HepG2 (cell line): ENCODE measurements around the gene AMDHD1. TPM values are rescaled to one million over a fixed set of nuclear protein-coding genes. Genes with fewer than 3 reads are reported as not detected.

Experiments used
- AKNA ChIP-seq: sonication (generic); formaldehyde crosslinking; IDR thresholded peaks from 2 replicates; pipeline ENCODE4 v1.4.0; 2020; ENCODE audit warnings: missing genetic modification reagents, borderline replicate concordance
- CCDC6 ChIP-seq: sonication (generic); formaldehyde crosslinking; IDR thresholded peaks from 2 replicates; pipeline ENCODE4 v1.8.1; 2022; ENCODE audit warnings: mild to moderate bottlenecking, missing genetic modification reagents, moderate library complexity
- FOXC1 ChIP-seq: sonication (generic); formaldehyde crosslinking; IDR thresholded peaks from 2 replicates; pipeline ENCODE4 v1.8.0; 2022; ENCODE audit warnings: mild to moderate bottlenecking, missing genetic modification reagents, borderline replicate concordance
- GTF2F1 ChIP-seq: fragments of 150-350 bp; IDR thresholded peaks from 2 replicates; pipeline ENCODE4 v1.6.1; 2014; ENCODE audit warnings: low read length
- HOXD1 ChIP-seq: sonication (generic); formaldehyde crosslinking; IDR thresholded peaks from 2 replicates; pipeline ENCODE4 v1.5.0; 2020; ENCODE audit warnings: missing genetic modification reagents
- RXRA ChIP-seq: sonication (generic); formaldehyde crosslinking; IDR thresholded peaks from 2 replicates; pipeline ENCODE4 v1.5.1; 2020; ENCODE audit warnings: missing genetic modification reagents
- RXRB ChIP-seq: IDR thresholded peaks from 2 replicates; pipeline ENCODE4 v1.6.1; 2016; ENCODE audit warnings: borderline replicate concordance, missing genetic modification reagents, missing compliant biosample characterization
- SPEN ChIP-seq: sonication (generic); formaldehyde crosslinking; IDR thresholded peaks from 2 replicates; pipeline ENCODE4 v1.5.1; 2020; ENCODE audit warnings: low read depth, mild to moderate bottlenecking, missing genetic modification reagents
- ZNF354B ChIP-seq: sonication (generic); formaldehyde crosslinking; IDR thresholded peaks from 2 replicates; pipeline ENCODE4 v1.8.0; 2022; ENCODE audit warnings: mild to moderate bottlenecking, missing genetic modification reagents
- ZNF468 ChIP-seq: sonication (generic); formaldehyde crosslinking; IDR thresholded peaks from 2 replicates; pipeline ENCODE4 v1.8.0; 2022; ENCODE audit warnings: mild to moderate bottlenecking, moderate library complexity, missing genetic modification reagents
- polyA plus RNA-seq, 8 experiments: library from polyadenylated mRNA; depleted of rRNA in 3 of 8; stranded (reverse) in 7 of 8; unstranded in 1 of 8; fragments of >200 nt; fragmentation: Illumina TruSeq in 4 of 8; extraction: Trizol in 4 of 8; gene quantifications; 2 replicates each; pipeline versions ENCODE4 v1.2.1 to v1.2.3, GENCODE V29; 2011 to 2016; ENCODE audit warnings: low read depth in 4 of 8, missing spikeins in 1 of 8, mixed read lengths in 1 of 8; ENCODE audit not compliant: insufficient read depth in 1 of 8
- total RNA-seq, 5 experiments: library from RNA; depleted of rRNA; stranded (reverse); fragments of >200 nt; fragmentation: Illumina TruSeq; extraction: Trizol; gene quantifications; 2 replicates each; pipeline ENCODE4 v1.2.3, GENCODE V29; 2016; ENCODE audit warnings: low read depth in 1 of 5
- TF ChIP-seq, protein P1 (sequence below), 2 experiments: sonication (generic) in 1 of 2; formaldehyde crosslinking in 1 of 2; IDR thresholded peaks; 2 replicates each; pipeline versions ENCODE4 v1.5.1 to v1.6.1; 2011 to 2020; ENCODE audit warnings: borderline replicate concordance in 1 of 2, low read depth in 1 of 2, low read length in 1 of 2, mild to moderate bottlenecking in 1 of 2, missing genetic modification reagents in 1 of 2, moderate library complexity in 1 of 2
- TF ChIP-seq, protein P2 (sequence below): sonication (generic); formaldehyde crosslinking; IDR thresholded peaks from 2 replicates; pipeline ENCODE4 v1.4.0; 2020; ENCODE audit warnings: missing genetic modification reagents, borderline replicate concordance
- TF ChIP-seq, protein P3 (sequence below): sonication (generic); formaldehyde crosslinking; conservative IDR thresholded peaks from 2 replicates; pipeline ENCODE4 v1.5.0; 2020; ENCODE audit warnings: missing genetic modification reagents

Gene AMDHD1
- total and polyA plus RNA-seq, 2 of the 13 experiments (the other 11 are each of a cell fraction or from before 2014, with no cell fraction given), result 6.5 to 29.6 TPM

GRCh38 chr12:95942524-95943329 is 404 bp upstream of the AMDHD1 start, which contains the start of gene CCDC38 (continued):
- TF ChIP-seq AKNA, result no peak
- no peak for TF ChIP-seq SPEN (CRISPR knock-in tag)
- TF ChIP-seq, protein P1, sequence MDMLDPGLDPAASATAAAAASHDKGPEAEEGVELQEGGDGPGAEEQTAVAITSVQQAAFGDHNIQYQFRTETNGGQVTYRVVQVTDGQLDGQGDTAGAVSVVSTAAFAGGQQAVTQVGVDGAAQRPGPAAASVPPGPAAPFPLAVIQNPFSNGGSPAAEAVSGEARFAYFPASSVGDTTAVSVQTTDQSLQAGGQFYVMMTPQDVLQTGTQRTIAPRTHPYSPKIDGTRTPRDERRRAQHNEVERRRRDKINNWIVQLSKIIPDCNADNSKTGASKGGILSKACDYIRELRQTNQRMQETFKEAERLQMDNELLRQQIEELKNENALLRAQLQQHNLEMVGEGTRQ (IDR thresholded peaks at IDR 0.05; ENCODE audit: low read depth, low read length), result peak; percentile 90
- TF ChIP-seq, protein P1 (CRISPR knock-in tag; IDR thresholded peaks at IDR 0.05; ENCODE audit: borderline replicate concordance), result peak; percentile 93
- no peak; the same call in 1 of the 2 replicates for TF ChIP-seq CCDC6
- TF ChIP-seq GTF2F1, result no peak
- TF ChIP-seq RXRA, result peak; percentile 21; the same call in 1 of the 2 replicates
- TF ChIP-seq FOXC1 (CRISPR knock-in tag), result no peak
- TF ChIP-seq, protein P2, sequence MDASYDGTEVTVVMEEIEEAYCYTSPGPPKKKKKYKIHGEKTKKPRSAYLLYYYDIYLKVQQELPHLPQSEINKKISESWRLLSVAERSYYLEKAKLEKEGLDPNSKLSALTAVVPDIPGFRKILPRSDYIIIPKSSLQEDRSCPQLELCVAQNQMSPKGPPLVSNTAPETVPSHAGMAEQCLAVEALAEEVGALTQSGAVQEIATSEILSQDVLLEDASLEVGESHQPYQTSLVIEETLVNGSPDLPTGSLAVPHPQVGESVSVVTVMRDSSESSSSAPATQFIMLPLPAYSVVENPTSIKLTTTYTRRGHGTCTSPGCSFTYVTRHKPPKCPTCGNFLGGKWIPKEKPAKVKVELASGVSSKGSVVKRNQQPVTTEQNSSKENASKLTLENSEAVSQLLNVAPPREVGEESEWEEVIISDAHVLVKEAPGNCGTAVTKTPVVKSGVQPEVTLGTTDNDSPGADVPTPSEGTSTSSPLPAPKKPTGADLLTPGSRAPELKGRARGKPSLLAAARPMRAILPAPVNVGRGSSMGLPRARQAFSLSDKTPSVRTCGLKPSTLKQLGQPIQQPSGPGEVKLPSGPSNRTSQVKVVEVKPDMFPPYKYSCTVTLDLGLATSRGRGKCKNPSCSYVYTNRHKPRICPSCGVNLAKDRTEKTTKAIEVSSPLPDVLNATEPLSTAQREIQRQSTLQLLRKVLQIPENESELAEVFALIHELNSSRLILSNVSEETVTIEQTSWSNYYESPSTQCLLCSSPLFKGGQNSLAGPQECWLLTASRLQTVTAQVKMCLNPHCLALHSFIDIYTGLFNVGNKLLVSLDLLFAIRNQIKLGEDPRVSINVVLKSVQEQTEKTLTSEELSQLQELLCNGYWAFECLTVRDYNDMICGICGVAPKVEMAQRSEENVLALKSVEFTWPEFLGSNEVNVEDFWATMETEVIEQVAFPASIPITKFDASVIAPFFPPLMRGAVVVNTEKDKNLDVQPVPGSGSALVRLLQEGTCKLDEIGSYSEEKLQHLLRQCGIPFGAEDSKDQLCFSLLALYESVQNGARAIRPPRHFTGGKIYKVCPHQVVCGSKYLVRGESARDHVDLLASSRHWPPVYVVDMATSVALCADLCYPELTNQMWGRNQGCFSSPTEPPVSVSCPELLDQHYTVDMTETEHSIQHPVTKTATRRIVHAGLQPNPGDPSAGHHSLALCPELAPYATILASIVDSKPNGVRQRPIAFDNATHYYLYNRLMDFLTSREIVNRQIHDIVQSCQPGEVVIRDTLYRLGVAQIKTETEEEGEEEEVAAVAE (CRISPR knock-in tag), result no peak
- peak; percentile 51; the same call in 1 of the 2 replicates for TF ChIP-seq HOXD1 (CRISPR knock-in tag)
- TF ChIP-seq ZNF468 (CRISPR knock-in tag), result no peak
- 0 out of 2 replicates have a peak, but pooled peaks have one; percentile 16 for TF ChIP-seq RXRB (CRISPR knock-in tag)
- no peak for TF ChIP-seq ZNF354B (CRISPR knock-in tag)
- TF ChIP-seq, protein P3, sequence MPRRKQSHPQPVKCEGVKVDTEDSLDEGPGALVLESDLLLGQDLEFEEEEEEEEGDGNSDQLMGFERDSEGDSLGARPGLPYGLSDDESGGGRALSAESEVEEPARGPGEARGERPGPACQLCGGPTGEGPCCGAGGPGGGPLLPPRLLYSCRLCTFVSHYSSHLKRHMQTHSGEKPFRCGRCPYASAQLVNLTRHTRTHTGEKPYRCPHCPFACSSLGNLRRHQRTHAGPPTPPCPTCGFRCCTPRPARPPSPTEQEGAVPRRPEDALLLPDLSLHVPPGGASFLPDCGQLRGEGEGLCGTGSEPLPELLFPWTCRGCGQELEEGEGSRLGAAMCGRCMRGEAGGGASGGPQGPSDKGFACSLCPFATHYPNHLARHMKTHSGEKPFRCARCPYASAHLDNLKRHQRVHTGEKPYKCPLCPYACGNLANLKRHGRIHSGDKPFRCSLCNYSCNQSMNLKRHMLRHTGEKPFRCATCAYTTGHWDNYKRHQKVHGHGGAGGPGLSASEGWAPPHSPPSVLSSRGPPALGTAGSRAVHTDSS (CRISPR knock-in tag), result no peak
